Measurements from ENCODE around the gene TAF1C. TPM values are rescaled to one million over a fixed set of nuclear protein-coding genes. Genes with fewer than 3 reads are reported as not detected.

TAF1C gene
- total RNA-seq, 4 donors from 2014 or later = 46.7 to 75.5 (median 55.2) TPM

- peaks cover 36% of the 10 kb centered on the region for H3K4me1 ChIP-seq
- H3K4me3 ChIP-seq = no peak overlapping the region
- no peaks in the 10 kb centered on the region for H3K36me3 ChIP-seq
- H3K27me3 ChIP-seq = no peaks in the 10 kb centered on the region
- H3K9me3 ChIP-seq = no peaks in the 10 kb centered on the region
- TF ChIP-seq POLR2AphosphoS5 (IDR thresholded peaks at IDR 0.05) (peak in 1 of 3 donors; percentile 39), EP300 (IDR thresholded peaks at IDR 0.05) (peak; percentile 55)
- TF ChIP-seq, protein P1, sequence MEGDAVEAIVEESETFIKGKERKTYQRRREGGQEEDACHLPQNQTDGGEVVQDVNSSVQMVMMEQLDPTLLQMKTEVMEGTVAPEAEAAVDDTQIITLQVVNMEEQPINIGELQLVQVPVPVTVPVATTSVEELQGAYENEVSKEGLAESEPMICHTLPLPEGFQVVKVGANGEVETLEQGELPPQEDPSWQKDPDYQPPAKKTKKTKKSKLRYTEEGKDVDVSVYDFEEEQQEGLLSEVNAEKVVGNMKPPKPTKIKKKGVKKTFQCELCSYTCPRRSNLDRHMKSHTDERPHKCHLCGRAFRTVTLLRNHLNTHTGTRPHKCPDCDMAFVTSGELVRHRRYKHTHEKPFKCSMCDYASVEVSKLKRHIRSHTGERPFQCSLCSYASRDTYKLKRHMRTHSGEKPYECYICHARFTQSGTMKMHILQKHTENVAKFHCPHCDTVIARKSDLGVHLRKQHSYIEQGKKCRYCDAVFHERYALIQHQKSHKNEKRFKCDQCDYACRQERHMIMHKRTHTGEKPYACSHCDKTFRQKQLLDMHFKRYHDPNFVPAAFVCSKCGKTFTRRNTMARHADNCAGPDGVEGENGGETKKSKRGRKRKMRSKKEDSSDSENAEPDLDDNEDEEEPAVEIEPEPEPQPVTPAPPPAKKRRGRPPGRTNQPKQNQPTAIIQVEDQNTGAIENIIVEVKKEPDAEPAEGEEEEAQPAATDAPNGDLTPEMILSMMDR (IDR thresholded peaks at IDR 0.05) = no peak
- 55% methylated on average over 8 of the region's 10 CpGs for WGBS
- no peak for DNase-seq (ENCODE audit: low spot score in 2 of 2)
- no peak overlapping the region for H3K27ac ChIP-seq
Measured at GRCh38 chr16:84199861-84200260, 13.0 kb upstream of the TAF1C start.

- no peak for DNase-seq (ENCODE audit: low spot score in 2 of 2)
- H3K9me3 ChIP-seq = no peaks in the 10 kb centered on the region
- H3K27me3 ChIP-seq = no peaks in the 10 kb centered on the region
- no peaks in the 10 kb centered on the region for H3K36me3 ChIP-seq
- H3K4me1 ChIP-seq = peaks cover 42% of the 10 kb centered on the region
- TF ChIP-seq POLR2A (IDR thresholded peaks at IDR 0.05) (no peak), POLR2AphosphoS5 (IDR thresholded peaks at IDR 0.05) (no peak), EP300 (IDR thresholded peaks at IDR 0.05) (no peak)
- TF ChIP-seq, protein P1 (IDR thresholded peaks at IDR 0.05) = no peak
- H3K27ac ChIP-seq = no peak overlapping the region
- no peak overlapping the region for H3K4me3 ChIP-seq
- 71% methylated on average over 13 of the region's 13 CpGs for WGBS
Measured at GRCh38 chr16:84199097-84199496, 12.2 kb upstream of the TAF1C start.

DNA sequence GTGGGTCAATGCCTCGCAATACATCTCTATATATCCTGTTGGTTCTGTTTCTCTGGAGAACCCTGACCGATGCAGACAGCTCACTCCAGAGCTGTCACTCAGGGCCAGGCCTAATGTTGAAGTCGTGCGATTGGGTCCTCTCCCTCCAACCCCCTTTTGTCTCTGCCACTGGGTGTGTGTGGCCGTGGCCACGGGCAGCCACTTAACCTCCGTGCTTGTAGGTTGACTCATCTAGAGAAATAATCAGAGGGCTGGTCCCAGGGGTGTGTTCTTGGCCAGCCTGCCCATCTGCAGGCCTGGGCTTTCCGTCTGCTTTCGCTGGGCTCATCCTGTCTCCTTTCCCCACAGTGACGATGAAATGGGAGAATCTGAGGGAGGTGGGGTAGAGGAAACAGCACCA, 11.5 kb upstream of the TAF1C start:
- WGBS = 38% methylated on average over 10 of the region's 10 CpGs
- Histone ChIP-seq H3K27me3 (no peaks in the 10 kb centered on the region), H3K4me3 (no peak overlapping the region), H3K4me1 (peaks cover 42% of the 10 kb centered on the region), H3K27ac (no peak overlapping the region), H3K9me3 (no peaks in the 10 kb centered on the region), H3K36me3 (no peaks in the 10 kb centered on the region)
- DNase-seq (ENCODE audit: low spot score in 2 of 2) = no peak
- TF ChIP-seq EP300 (IDR thresholded peaks at IDR 0.05) (no peak), POLR2A (IDR thresholded peaks at IDR 0.05) (no peak)
- TF ChIP-seq, protein P1 (IDR thresholded peaks at IDR 0.05) = no peak

- peak overlapping the region; percentile 69 for H3K27ac ChIP-seq
- no peak for TF ChIP-seq POLR2AphosphoS5 (IDR thresholded peaks at IDR 0.05)
- no peaks in the 10 kb centered on the region for H3K9me3 ChIP-seq
- H3K4me1 ChIP-seq = peaks cover 42% of the 10 kb centered on the region
- H3K4me3 ChIP-seq = no peak overlapping the region
- no peaks in the 10 kb centered on the region for H3K36me3 ChIP-seq
- no peaks in the 10 kb centered on the region for H3K27me3 ChIP-seq
- WGBS = 87% methylated on average over 12 of the region's 14 CpGs
- DNase-seq (ENCODE audit: low spot score in 2 of 2) = no peak
Measured at GRCh38 chr16:84197466-84198128, 10.7 kb upstream of the TAF1C start.

DNA sequence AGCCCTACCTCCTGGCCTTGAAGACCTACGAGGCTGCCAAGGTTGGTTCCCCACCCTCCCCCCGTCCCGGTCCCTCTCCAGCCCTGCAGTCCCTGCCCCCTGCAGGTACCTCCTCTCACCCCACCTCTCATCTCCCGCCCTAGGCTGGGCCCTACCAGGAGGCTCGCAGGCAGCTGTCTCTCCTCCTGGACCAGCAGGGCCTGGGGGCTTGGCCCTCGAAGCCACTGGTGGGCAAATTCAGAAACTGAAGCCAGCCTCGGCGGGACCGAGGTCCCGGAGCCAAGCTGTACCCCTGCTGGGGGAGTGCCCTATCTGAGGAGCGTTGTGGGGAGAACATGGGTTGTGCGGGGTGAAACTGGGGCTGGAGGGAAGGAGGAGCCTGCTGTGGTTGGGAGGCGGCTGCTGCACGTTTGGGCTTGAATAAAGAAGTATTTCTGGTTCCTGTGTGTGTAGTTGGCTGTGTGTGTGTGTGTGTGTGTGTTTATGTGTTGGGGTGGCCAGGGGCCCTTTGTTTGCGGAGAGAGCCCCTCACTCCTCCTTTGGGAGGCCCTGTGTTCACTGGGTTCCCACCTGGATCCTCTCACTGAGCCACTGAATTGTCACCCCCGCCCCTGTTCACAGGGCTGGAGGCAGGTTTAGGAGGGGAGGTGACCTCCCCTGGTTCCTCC, 10.0 kb upstream of the TAF1C start:
- 64% methylated on average over 13 of the region's 16 CpGs for WGBS
- H3K27me3 ChIP-seq = no peaks in the 10 kb centered on the region
- peak overlapping the region; percentile 43 for H3K4me3 ChIP-seq
- H3K9me3 ChIP-seq = no peaks in the 10 kb centered on the region
- H3K4me1 ChIP-seq = peaks cover 42% of the 10 kb centered on the region
- DNase-seq (ENCODE audit: low spot score in 2 of 2) = no peak
- H3K27ac ChIP-seq = peak overlapping the region; percentile 80
- TF ChIP-seq EP300 (IDR thresholded peaks at IDR 0.05) (no peak), POLR2AphosphoS5 (IDR thresholded peaks at IDR 0.05) (no peak), POLR2A (IDR thresholded peaks at IDR 0.05) (no peak)
- TF ChIP-seq, protein P1 (IDR thresholded peaks at IDR 0.05) = no peak
- H3K36me3 ChIP-seq = no peaks in the 10 kb centered on the region

All from suprapubic skin (tissue), 4 donors.